Activated CD4-positive, CD25-positive, alpha-beta regulatory T cell treated with anti-CD3 and anti-CD28 coated beads, Interleukin-2, amount 50 U/mL, for 24 hours (primary cell): ENCODE results near the gene LCN1.
"Not testable (repeated sequence)": the region's sequence is repeated elsewhere in the genome, so short reads cannot be mapped to it uniquely, and the experiment has no call there.

ENCODE experiments used
- ATAC-seq, 2 donors: fragments of 150-1000 bp; cut with Tn5 transposase; one replicate each; pipeline ENCODE4 v1.10.0; 2021; ENCODE audit warnings: mild to moderate bottlenecking in 1 of 2, moderate library complexity in 1 of 2

The LCN1 gene

GRCh38 chr9:135524130-135524861, 3.1 kb downstream of the LCN1 start:
- no peak for ATAC-seq

DNA sequence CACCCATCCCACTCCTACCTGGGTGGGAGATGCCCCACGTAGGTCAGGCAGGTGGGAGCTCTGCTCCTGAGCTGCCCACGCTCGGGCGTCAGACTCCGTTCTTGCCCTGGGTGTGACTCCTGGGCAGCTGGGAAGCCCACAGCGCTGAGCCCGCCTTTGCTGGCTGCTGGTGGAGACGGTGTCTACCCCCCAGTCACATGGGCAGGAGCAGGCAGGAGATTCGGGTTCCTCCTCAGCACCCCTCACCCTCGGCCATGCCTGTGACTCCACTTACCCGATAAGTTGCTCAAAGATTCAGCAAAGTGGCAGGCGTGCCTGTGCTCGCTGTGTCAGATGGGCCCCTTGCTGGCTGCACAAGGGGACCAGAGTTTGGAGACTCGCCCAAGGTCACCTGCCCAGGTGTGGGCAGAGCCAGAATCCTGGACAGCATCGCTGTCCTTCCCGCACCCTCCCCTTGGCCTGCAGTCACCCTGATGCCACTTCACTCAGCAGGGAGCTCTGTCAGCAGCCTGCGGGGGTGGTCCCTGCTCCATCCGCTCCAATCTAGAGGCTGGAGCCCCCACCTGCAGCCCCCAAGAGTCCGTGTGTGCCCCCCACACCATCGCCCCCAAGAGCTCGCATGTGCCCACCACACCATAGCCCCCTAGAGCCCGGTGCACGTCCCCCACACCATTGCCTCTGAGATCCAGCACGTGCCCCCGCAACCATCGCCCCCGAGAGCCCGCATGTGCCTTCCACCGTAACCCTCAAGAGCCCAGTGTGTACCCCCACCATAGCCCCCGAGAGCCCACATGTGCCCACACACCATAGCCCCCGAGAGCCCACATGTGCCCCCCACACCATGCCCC, 4.2 kb downstream of the LCN1 start:
- no peak for ATAC-seq

GRCh38 chr9:135526089-135526729, 5.0 kb downstream of the LCN1 start:
- no peak for ATAC-seq

GRCh38 chr9:135526730-135527571, 5.7 kb downstream of the LCN1 start:
- no peak for ATAC-seq

- ATAC-seq: not testable (repeated sequence)
These were observed 7.7 kb downstream of the LCN1 start for GRCh38 chr9:135528842-135529435.

GRCh38 chr9:135530146-135530545, 8.9 kb downstream of the LCN1 start:
- no peak for ATAC-seq

DNA sequence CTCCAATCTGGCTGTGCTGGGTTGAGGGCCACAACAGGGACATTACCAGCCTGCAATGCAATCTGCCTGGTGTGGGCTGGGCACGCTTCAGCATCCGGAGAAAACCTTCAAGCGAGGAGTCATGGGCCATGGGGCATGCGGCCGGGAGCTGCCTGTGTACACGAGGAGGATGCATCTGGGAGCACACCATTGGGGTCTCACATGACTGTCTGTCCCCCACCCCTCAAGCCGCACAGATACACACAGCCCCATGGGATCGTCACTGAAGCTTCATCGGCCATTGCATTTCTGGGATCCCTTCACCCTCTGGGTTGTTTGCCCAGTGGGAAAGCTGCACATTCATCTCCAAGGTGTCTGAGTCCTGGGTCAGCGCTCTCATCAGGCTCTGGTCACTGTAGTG, 9.9 kb downstream of the LCN1 start:
- ATAC-seq: no peak

- no peak for ATAC-seq
These were observed 11.9 kb downstream of the LCN1 start for GRCh38 chr9:135533113-135533512.

DNA sequence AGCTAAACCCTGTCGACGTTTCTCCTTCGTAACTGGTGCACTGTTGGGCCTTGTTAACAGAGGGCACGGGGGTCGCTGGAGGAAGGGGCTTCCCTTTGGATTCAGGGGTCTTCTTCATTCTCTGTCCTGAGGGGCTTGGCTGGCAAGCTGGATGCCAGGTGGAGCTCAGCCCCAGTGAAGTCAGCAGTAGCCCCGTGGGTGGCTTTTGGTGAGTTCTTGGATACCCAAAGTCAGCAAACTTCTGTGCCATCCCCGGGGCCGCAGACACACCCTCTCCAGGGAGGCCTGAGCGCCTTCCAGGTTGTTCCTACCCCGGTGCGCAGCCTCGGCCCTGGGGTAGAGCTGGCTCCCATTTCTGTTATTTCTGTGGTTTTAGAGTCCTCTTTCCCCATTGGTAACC, 12.4 kb downstream of the LCN1 start:
- no peak for ATAC-seq

GRCh38 chr9:135534192-135534711, 13.0 kb downstream of the LCN1 start:
- ATAC-seq: not testable (repeated sequence)

GRCh38 chr9:135534826-135535225, 13.6 kb downstream of the LCN1 start:
- not testable (repeated sequence) for ATAC-seq

GRCh38 chr9:135535631-135536030, 14.4 kb downstream of the LCN1 start:
- ATAC-seq: not testable (repeated sequence)

- no peak for ATAC-seq
These were observed 15.0 kb downstream of the LCN1 start for GRCh38 chr9:135536216-135536615.

DNA sequence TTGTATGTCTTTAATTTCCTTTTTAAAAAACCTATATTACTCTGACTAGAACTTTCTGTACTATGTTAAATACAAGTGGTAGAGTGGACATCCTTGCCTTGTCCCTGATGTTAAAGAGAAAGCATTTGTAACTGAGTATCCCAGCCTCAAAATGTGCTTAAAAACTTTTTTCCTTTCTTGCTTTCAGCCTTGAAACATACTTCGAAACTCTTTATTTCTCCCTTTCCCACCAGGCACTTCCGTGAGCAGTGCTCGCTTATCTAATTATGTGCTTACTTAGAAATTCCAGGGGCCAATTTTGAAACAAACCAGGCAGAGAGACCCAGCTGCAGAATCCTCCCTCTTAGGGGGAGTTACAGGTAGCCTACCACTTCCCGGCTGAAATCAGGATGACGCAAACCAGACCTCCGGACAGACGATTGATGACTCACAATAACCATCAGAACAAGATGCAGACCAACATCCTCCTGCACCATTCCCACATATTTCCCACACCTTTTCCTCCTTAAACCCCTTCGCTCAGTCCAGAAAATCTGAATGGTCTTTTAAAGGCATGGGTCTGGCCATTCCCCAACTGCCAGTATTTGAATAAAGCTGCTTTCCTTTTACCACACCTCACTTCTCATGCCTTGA, 22.1 kb downstream of the LCN1 start:
- not testable (repeated sequence) for ATAC-seq

DNA sequence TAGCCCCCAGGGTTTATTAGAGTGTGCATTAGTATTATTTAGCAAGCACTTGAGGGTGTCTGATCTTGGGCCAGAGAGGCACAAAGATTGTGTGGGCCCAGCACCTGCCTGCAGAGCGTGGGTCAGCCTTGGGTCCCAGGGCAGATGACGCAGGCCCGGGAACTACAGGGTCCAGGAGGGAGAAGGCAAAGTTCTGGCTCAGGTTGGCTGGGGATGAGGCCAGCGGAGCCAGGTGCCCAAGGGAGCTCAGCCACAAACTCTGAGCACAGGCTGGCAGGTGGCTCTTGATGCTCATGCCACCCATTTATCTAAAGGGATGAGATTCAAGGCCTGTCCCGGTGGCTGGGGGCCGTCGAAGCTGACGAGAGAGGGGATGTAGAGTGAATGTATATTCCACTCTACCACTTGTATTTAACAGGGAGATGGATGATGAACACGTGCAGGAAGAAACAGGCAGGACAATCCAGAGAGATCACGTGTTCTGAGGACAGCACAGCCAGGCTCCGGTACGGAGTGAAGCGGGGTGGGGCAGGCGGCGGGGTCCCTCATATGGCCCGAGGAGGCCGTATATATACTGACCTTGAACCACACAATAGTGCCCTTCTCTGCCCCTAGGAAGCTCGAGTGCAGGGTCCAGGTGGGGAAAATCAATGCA, 23.9 kb downstream of the LCN1 start:
- no peak for ATAC-seq

- not testable (repeated sequence) for ATAC-seq
These were observed 24.5 kb downstream of the LCN1 start, which contains the start of gene OBP2A for GRCh38 chr9:135545646-135546176. TSS of gene OBP2A (plus strand) at chr9:135546126. CDS start at chr9:135546181, 55 bp downstream.

DNA sequence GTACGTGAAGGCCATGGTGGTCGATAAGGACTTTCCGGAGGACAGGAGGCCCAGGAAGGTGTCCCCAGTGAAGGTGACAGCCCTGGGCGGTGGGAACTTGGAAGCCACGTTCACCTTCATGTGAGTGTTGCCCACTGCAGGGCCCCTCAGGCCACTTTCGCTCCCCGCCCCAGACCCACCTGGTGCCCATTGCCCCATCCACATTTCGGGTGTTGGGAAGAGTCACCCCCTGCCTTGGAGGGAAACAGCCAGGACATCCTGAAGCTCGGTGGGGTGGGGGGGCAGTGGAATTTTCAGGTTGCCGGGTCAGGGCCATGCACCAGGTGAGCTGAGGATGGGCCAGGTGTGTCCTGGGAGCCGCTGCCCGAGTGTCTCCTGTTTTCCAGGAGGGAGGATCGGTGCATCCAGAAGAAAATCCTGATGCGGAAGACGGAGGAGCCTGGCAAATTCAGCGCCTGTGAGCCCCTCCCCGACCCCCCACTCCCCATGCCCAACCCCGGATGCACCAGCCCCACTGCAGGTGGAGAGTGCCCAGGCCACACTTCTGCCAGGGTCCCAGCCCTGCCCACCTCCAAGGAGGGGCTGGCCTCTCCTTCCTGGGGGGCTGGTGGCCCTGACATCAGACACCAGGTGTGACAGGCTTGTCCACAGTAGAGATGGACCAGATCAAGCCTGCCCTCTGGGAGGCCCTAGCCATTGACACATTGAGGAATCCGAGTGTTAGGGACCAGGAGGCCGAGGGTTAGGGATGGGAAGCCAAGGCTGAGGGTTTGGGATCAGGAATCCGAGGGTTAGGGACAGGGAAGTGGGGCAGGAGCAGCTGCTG, 25.8 kb downstream of the LCN1 start:
- not testable (repeated sequence) for ATAC-seq

DNA sequence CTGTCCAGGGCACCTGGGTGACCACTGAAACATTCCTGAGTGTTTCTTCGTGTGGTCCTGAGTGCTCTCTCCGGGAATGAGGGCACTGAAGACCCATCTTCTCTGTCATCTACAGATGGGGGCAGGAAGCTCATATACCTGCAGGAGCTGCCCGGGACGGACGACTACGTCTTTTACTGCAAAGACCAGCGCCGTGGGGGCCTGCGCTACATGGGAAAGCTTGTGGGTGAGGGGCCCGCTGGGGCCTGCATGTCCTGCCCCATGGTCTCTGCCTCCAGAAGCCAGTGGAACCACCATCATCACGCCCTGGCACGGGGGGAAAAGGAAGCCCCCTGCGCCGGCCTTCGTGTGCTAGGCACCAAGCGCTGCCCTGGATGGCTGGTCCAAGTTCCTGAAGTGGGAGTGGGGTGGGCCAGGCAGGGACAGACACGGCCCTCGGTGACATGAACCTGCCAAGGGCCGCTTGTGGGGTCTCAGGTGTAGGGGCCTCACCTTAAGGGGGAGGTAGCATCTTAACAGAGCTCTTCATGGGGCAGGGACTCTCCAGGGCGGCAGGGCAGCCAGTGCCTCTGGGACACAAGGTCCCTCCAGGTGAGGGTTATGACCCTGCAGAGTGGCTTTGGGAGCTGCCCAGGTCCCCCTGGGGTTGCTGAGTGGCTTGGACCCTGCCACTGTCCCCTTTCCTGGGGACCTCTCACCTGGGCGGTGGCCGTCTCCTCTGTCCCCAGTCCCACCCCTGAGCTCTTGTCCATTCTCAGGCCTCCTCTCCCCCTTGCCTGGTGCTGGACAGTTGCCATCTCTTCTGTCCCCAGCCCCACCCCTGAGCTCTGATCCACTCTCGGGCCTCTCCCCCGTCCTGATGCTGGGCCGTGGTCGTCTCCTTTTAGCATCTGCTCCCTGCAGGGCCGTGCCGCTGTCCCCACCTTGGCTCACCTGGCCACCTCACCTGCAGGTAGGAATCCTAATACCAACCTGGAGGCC, 26.8 kb downstream of the LCN1 start:
- ATAC-seq: no peak
